ENCODE results near the gene CCDC91. TPM values are rescaled to one million over a fixed set of nuclear protein-coding genes. Genes with fewer than 3 reads are reported as not detected.
"Not testable (repeated sequence)": the region's sequence is repeated elsewhere in the genome, so short reads cannot be mapped to it uniquely, and the experiment has no call there.

The CCDC91 gene
- polyA plus RNA-seq, 1 donor from 2014 or later: 11.6 TPM

- Histone ChIP-seq H3K4me3 (ENCODE audit: low read length) (no peak overlapping the region), H3K9me3 (ENCODE audit: low read length) (no peaks in the 10 kb centered on the region), H3K79me2 (replicated peaks; ENCODE audit: insufficient read depth, low read length) (no peaks in the 10 kb centered on the region), H3K27ac (ENCODE audit: low read length) (no peak overlapping the region), H3K36me3 (ENCODE audit: insufficient read depth, low read length) (no peaks in the 10 kb centered on the region), H3K9ac (ENCODE audit: low read length) (no peak overlapping the region), H2AFZ (ENCODE audit: low read depth, low read length) (no peak overlapping the region), H3K9me2 (ENCODE audit: insufficient read depth, low read length) (no peaks in the 10 kb centered on the region), H3F3A (ENCODE audit: insufficient read depth, low read length, poor library complexity, severe bottlenecking) (no peaks in the 10 kb centered on the region), H4K20me1 (ENCODE audit: insufficient read depth) (no peaks in the 10 kb centered on the region), H3K27me3 (ENCODE audit: insufficient read depth, low read depth, low read length) (no peaks in the 10 kb centered on the region), H3K4me2 (ENCODE audit: low read length) (no peak overlapping the region)
- TF ChIP-seq EP300 (conservative IDR thresholded peaks at IDR 0.05; ENCODE audit: poor library complexity, severe bottlenecking) (no peak), EZH2 (IDR thresholded peaks at IDR 0.05; ENCODE audit: borderline replicate concordance, insufficient read depth, low read length, poor library complexity, severe bottlenecking) (no peak), MXI1 (conservative IDR thresholded peaks at IDR 0.05; ENCODE audit: poor library complexity, severe bottlenecking) (no peak), CTCF (IDR thresholded peaks at IDR 0.05; ENCODE audit: poor library complexity, severe bottlenecking) (no peak), RAD21 (conservative IDR thresholded peaks at IDR 0.05) (no peak), REST (IDR thresholded peaks at IDR 0.05; ENCODE audit: borderline replicate concordance) (no peak), TAF1 (IDR thresholded peaks at IDR 0.05; ENCODE audit: low read depth) (no peak), POLR2AphosphoS5 (IDR thresholded peaks at IDR 0.05) (no peak), SMC3 (conservative IDR thresholded peaks at IDR 0.05; ENCODE audit: poor library complexity) (no peak)
These were observed 68.7 kb downstream of the CCDC91 start for GRCh38 chr12:28258998-28259397.

- no peak overlapping the region for H3K9ac ChIP-seq (ENCODE audit: low read length)
- H3K4me3 ChIP-seq (ENCODE audit: low read length): no peak overlapping the region
- H3K79me2 ChIP-seq (replicated peaks; ENCODE audit: insufficient read depth, low read length): no peaks in the 10 kb centered on the region
- no peak for TF ChIP-seq EZH2 (IDR thresholded peaks at IDR 0.05; ENCODE audit: borderline replicate concordance, insufficient read depth, low read length, poor library complexity, severe bottlenecking)
- no peak for TF ChIP-seq RAD21 (conservative IDR thresholded peaks at IDR 0.05)
- no peak for TF ChIP-seq POLR2AphosphoS5 (IDR thresholded peaks at IDR 0.05)
- TF ChIP-seq MXI1 (conservative IDR thresholded peaks at IDR 0.05; ENCODE audit: poor library complexity, severe bottlenecking): no peak
- no peak for TF ChIP-seq SMC3 (conservative IDR thresholded peaks at IDR 0.05; ENCODE audit: poor library complexity)
- no peak for TF ChIP-seq REST (IDR thresholded peaks at IDR 0.05; ENCODE audit: borderline replicate concordance)
- no peak for TF ChIP-seq TAF1 (IDR thresholded peaks at IDR 0.05; ENCODE audit: low read depth)
- TF ChIP-seq CTCF (IDR thresholded peaks at IDR 0.05; ENCODE audit: poor library complexity, severe bottlenecking): no peak
- TF ChIP-seq EP300 (conservative IDR thresholded peaks at IDR 0.05; ENCODE audit: poor library complexity, severe bottlenecking): no peak
- H3K27me3 ChIP-seq (ENCODE audit: insufficient read depth, low read depth, low read length): no peaks in the 10 kb centered on the region
- H3K9me3 ChIP-seq (ENCODE audit: low read length): no peaks in the 10 kb centered on the region
- no peaks in the 10 kb centered on the region for H4K20me1 ChIP-seq (ENCODE audit: insufficient read depth)
- no peaks in the 10 kb centered on the region for H3F3A ChIP-seq (ENCODE audit: insufficient read depth, low read length, poor library complexity, severe bottlenecking)
- H3K36me3 ChIP-seq (ENCODE audit: insufficient read depth, low read length): no peaks in the 10 kb centered on the region
- no peak overlapping the region for H2AFZ ChIP-seq (ENCODE audit: low read depth, low read length)
- no peak overlapping the region for H3K27ac ChIP-seq (ENCODE audit: low read length)
- H3K9me2 ChIP-seq (ENCODE audit: insufficient read depth, low read length): no peaks in the 10 kb centered on the region
- no peak overlapping the region for H3K4me2 ChIP-seq (ENCODE audit: low read length)
These were observed 75.3 kb downstream of the CCDC91 start for GRCh38 chr12:28265435-28266042.

GRCh38 chr12:28267920-28268607 is 77.8 kb downstream of the CCDC91 start:
- not testable (repeated sequence) for H3K9me2 ChIP-seq (ENCODE audit: insufficient read depth, low read length); H4K20me1 ChIP-seq (ENCODE audit: insufficient read depth); H3K9ac ChIP-seq (ENCODE audit: low read length); H2AFZ ChIP-seq (ENCODE audit: low read depth, low read length); H3K79me2 ChIP-seq (replicated peaks; ENCODE audit: insufficient read depth, low read length); H3K4me2 ChIP-seq (ENCODE audit: low read length); H3K4me3 ChIP-seq (ENCODE audit: low read length); H3K36me3 ChIP-seq (ENCODE audit: insufficient read depth, low read length); H3K9me3 ChIP-seq (ENCODE audit: low read length); H3K27me3 ChIP-seq (ENCODE audit: insufficient read depth, low read depth, low read length); H3F3A ChIP-seq (ENCODE audit: insufficient read depth, low read length, poor library complexity, severe bottlenecking); H3K27ac ChIP-seq (ENCODE audit: low read length)

Measured in neural cell (in vitro differentiated cells).